Fibroblast of skin of abdomen (primary cell): Measurements from ENCODE around the gene CDKN2AIP.
"Not testable (repeated sequence)": the region's sequence is repeated elsewhere in the genome, so short reads cannot be mapped to it uniquely, and the experiment has no call there.

ENCODE experiments used
- DNase-seq: peaks from one replicate; pipeline ENCODE4 v3.0.0-alpha.2; 2013

Gene CDKN2AIP

GRCh38 chr4:183449193-183449882, 4.9 kb downstream of the CDKN2AIP start:
- peak; percentile 79 for DNase-seq

GRCh38 chr4:183450108-183450507, 5.7 kb downstream of the CDKN2AIP start:
- DNase-seq: no peak

GRCh38 chr4:183455431-183456195, 11.2 kb downstream of the CDKN2AIP start:
- peak; percentile 24 for DNase-seq

- DNase-seq: no peak
Measured at GRCh38 chr4:183458005-183458404, 13.6 kb downstream of the CDKN2AIP start.

GRCh38 chr4:183463903-183464619, 19.6 kb downstream of the CDKN2AIP start:
- DNase-seq: not testable (repeated sequence)

- not testable (repeated sequence) for DNase-seq
Measured at GRCh38 chr4:183465879-183466278, 21.4 kb downstream of the CDKN2AIP start.

GRCh38 chr4:183467246-183467645, 22.8 kb downstream of the CDKN2AIP start:
- no peak for DNase-seq

- DNase-seq: peak; percentile 6
Measured at GRCh38 chr4:183468210-183469095, 24.0 kb downstream of the CDKN2AIP start.

- DNase-seq: no peak
Measured at GRCh38 chr4:183469285-183469684, 24.8 kb downstream of the CDKN2AIP start.

GRCh38 chr4:183469936-183470335, 25.5 kb downstream of the CDKN2AIP start:
- no peak for DNase-seq

GRCh38 chr4:183470821-183471220, 26.4 kb downstream of the CDKN2AIP start:
- DNase-seq: no peak

GRCh38 chr4:183471946-183472708, 27.7 kb downstream of the CDKN2AIP start:
- peak; percentile 69 for DNase-seq

GRCh38 chr4:183478123-183478522, 33.7 kb downstream of the CDKN2AIP start:
- DNase-seq: no peak

GRCh38 chr4:183478926-183479325, 34.5 kb downstream of the CDKN2AIP start:
- DNase-seq: no peak

GRCh38 chr4:183482515-183483095, 38.2 kb downstream of the CDKN2AIP start:
- DNase-seq: not testable (repeated sequence)

GRCh38 chr4:183483997-183484396, 39.6 kb downstream of the CDKN2AIP start:
- no peak for DNase-seq

- DNase-seq: no peak
Measured at GRCh38 chr4:183485411-183486160, 41.1 kb downstream of the CDKN2AIP start.

GRCh38 chr4:183492791-183493222, 48.4 kb downstream of the CDKN2AIP start:
- DNase-seq: peak; percentile 60

GRCh38 chr4:183493246-183493645, 48.8 kb downstream of the CDKN2AIP start:
- DNase-seq: no peak

GRCh38 chr4:183495184-183495583, 50.7 kb downstream of the CDKN2AIP start:
- DNase-seq: no peak
